ENCODE data around the gene USP37.

Gene USP37

GRCh38 chr2:218583983-218584850 lies 16.1 kb upstream of the USP37 start:
- H3K79me2 ChIP-seq (ENCODE audit: insufficient read depth, low read length), result peaks cover 3% of the 10 kb centered on the region; the same call in 1 of the 2 replicates
- no peaks in the 10 kb centered on the region for H3K27me3 ChIP-seq (ENCODE audit: insufficient read depth, low read length)
- H3K9me3 ChIP-seq (ENCODE audit: low read length), result no peaks in the 10 kb centered on the region
- no peak for TF ChIP-seq EZH2 (IDR thresholded peaks at IDR 0.05; ENCODE audit: borderline replicate concordance, low read length)
- TF ChIP-seq, protein P1, sequence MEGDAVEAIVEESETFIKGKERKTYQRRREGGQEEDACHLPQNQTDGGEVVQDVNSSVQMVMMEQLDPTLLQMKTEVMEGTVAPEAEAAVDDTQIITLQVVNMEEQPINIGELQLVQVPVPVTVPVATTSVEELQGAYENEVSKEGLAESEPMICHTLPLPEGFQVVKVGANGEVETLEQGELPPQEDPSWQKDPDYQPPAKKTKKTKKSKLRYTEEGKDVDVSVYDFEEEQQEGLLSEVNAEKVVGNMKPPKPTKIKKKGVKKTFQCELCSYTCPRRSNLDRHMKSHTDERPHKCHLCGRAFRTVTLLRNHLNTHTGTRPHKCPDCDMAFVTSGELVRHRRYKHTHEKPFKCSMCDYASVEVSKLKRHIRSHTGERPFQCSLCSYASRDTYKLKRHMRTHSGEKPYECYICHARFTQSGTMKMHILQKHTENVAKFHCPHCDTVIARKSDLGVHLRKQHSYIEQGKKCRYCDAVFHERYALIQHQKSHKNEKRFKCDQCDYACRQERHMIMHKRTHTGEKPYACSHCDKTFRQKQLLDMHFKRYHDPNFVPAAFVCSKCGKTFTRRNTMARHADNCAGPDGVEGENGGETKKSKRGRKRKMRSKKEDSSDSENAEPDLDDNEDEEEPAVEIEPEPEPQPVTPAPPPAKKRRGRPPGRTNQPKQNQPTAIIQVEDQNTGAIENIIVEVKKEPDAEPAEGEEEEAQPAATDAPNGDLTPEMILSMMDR (IDR thresholded peaks at IDR 0.05; ENCODE audit: low read length), result 0 out of 2 replicates have a peak, but pooled peaks have one; percentile 15
- no peaks in the 10 kb centered on the region for H3K9me2 ChIP-seq (ENCODE audit: low read depth, low read length)
- no peaks in the 10 kb centered on the region for H3F3A ChIP-seq (ENCODE audit: insufficient read depth, low read length)
- no peak overlapping the region for H3K27ac ChIP-seq (ENCODE audit: low read depth, low read length, poor library complexity, severe bottlenecking)
- no peak overlapping the region for H2AFZ ChIP-seq (ENCODE audit: low read length)
- H3K36me3 ChIP-seq (ENCODE audit: insufficient read depth, low read length), result peaks cover 79% of the 10 kb centered on the region
- H3K4me3 ChIP-seq (ENCODE audit: low read depth, low read length, poor library complexity, severe bottlenecking), result no peak overlapping the region
- H3K4me1 ChIP-seq (ENCODE audit: insufficient read depth, low read length, severe bottlenecking), result no peaks in the 10 kb centered on the region
- H4K20me1 ChIP-seq (ENCODE audit: insufficient read depth, low read length), result no peaks in the 10 kb centered on the region; the same call in 1 of the 2 replicates
- no peak overlapping the region for H3K4me2 ChIP-seq (ENCODE audit: low read length)
- H3K9ac ChIP-seq (ENCODE audit: low read length), result no peak overlapping the region

GRCh38 chr2:218582076-218582475 lies 13.9 kb upstream of the USP37 start:
- H3K9me2 ChIP-seq (ENCODE audit: low read depth, low read length), result no peaks in the 10 kb centered on the region
- H3K36me3 ChIP-seq (ENCODE audit: insufficient read depth, low read length), result peaks cover 72% of the 10 kb centered on the region
- no peak overlapping the region for H3K4me3 ChIP-seq (ENCODE audit: low read depth, low read length, poor library complexity, severe bottlenecking)
- no peaks in the 10 kb centered on the region for H3K4me1 ChIP-seq (ENCODE audit: insufficient read depth, low read length, severe bottlenecking)
- no peaks in the 10 kb centered on the region; the same call in 1 of the 2 replicates for H4K20me1 ChIP-seq (ENCODE audit: insufficient read depth, low read length)
- no peak overlapping the region for H3K4me2 ChIP-seq (ENCODE audit: low read length)
- H2AFZ ChIP-seq (ENCODE audit: low read length), result no peak overlapping the region
- peaks cover 23% of the 10 kb centered on the region for H3K79me2 ChIP-seq (ENCODE audit: insufficient read depth, low read length)
- TF ChIP-seq, protein P1 (IDR thresholded peaks at IDR 0.05; ENCODE audit: low read length), result no peak
- TF ChIP-seq EZH2 (IDR thresholded peaks at IDR 0.05; ENCODE audit: borderline replicate concordance, low read length), result no peak
- H3K27me3 ChIP-seq (ENCODE audit: insufficient read depth, low read length), result no peaks in the 10 kb centered on the region
- H3K27ac ChIP-seq (ENCODE audit: low read depth, low read length, poor library complexity, severe bottlenecking), result no peak overlapping the region
- no peaks in the 10 kb centered on the region for H3F3A ChIP-seq (ENCODE audit: insufficient read depth, low read length)
- no peak overlapping the region for H3K9ac ChIP-seq (ENCODE audit: low read length)
- H3K9me3 ChIP-seq (ENCODE audit: low read length), result no peaks in the 10 kb centered on the region

DNA sequence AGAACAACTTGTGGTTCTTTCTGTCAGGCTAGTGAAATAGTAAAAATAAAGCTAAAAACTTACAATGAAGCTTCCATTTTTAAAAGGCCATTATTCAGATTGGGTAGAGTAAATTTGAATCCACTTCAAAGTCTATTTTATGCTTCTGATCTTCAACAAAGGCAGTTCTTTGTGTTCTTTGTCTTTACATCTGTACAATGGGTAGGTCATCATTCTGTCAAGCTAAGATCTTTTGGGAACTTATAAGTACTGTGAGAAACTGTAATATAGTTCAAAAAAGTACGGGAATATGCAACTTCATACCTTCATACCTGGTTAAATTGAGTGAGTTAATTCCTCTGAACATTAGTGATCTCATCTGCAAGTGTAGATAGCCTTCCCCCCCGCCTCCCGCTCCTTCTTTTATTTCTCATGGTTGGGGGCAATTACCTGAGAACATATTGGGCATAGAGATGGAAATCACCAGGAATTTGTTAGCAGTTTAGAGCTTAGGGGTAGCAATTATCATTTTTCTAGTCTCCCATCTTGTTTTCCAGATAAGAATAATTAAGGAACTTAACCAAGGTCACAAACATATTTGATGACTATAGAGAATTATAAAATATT lies 10.2 kb upstream of the USP37 start:
- Histone ChIP-seq H3K9me3 (ENCODE audit: low read length) (no peaks in the 10 kb centered on the region), H2AFZ (ENCODE audit: low read length) (no peak overlapping the region), H3K9ac (ENCODE audit: low read length) (no peak overlapping the region), H3K27ac (ENCODE audit: low read depth, low read length, poor library complexity, severe bottlenecking) (no peak overlapping the region), H3F3A (ENCODE audit: insufficient read depth, low read length) (no peaks in the 10 kb centered on the region), H3K4me3 (ENCODE audit: low read depth, low read length, poor library complexity, severe bottlenecking) (no peak overlapping the region), H3K79me2 (ENCODE audit: insufficient read depth, low read length) (peaks cover 59% of the 10 kb centered on the region), H3K4me1 (ENCODE audit: insufficient read depth, low read length, severe bottlenecking) (no peaks in the 10 kb centered on the region), H4K20me1 (ENCODE audit: insufficient read depth, low read length) (no peaks in the 10 kb centered on the region; the same call in 1 of the 2 replicates), H3K4me2 (ENCODE audit: low read length) (no peak overlapping the region), H3K36me3 (ENCODE audit: insufficient read depth, low read length) (peaks cover 64% of the 10 kb centered on the region), H3K27me3 (ENCODE audit: insufficient read depth, low read length) (no peaks in the 10 kb centered on the region), H3K9me2 (ENCODE audit: low read depth, low read length) (no peaks in the 10 kb centered on the region)
- TF ChIP-seq, protein P1 (IDR thresholded peaks at IDR 0.05; ENCODE audit: low read length), result no peak
- TF ChIP-seq EZH2 (IDR thresholded peaks at IDR 0.05; ENCODE audit: borderline replicate concordance, low read length), result no peak

All from OCI-LY1 (cell line).